ENCODE results near the gene STAC2. TPM values are rescaled to one million over a fixed set of nuclear protein-coding genes. Genes with fewer than 3 reads are reported as not detected.

STAC2 gene
- polyA plus RNA-seq, 2 of the 4 experiments (the other 2 are of a cell fraction) = 0.03 to 0.26 TPM

DNA sequence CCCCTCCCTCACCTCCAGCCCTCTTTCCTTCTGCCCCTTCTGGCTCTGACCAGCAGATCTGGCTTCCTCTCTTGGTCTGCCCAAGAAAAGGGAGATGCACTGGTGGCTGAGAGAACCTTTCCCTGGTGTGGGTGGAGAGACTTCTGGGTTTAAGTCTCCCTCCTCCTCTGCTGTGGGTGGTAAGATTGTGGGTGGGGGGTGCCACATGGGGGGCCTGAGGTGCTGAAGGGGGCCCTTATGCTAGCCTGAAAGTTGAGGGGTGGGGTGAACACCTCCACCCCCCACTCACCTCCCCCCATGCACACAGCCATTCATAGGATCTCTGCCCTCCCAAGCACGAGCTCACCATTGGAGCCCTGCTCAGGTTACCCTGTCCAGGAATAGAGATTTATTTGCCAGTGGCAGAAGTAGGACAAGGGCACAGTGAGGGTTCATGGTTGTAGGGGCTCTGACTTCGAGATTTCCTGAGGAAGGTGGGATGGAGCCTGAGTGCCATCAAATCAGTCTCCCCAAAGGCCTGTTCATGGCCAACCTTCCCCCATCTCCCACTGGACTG lies 1.7 kb upstream of the STAC2 start:
- ChIA-PET POLR2A (no interaction called here), CTCF (interaction anchor here (0.6 to 3.5 kb wide), 7 partner anchors 9 to 186 kb away, joined by 3 to 27 read pairs (median 6); no protein-coding TSS in a partner anchor)
- FAIRE-seq (no peak), ATAC-seq (no peak), DNase-seq (ENCODE audit: low read depth in 1 of 2, low spot score in 1 of 2) (no peak)
- Histone ChIP-seq H3K27ac (no peak overlapping the region), H3K9me3 (no peaks in the 10 kb centered on the region), H3K4me3 (no peak overlapping the region), H3K4me2 (no peak overlapping the region), H3K4me1 (peaks cover 35% of the 10 kb centered on the region)
- TF ChIP-seq ESRRA (IDR thresholded peaks at IDR 0.05; ENCODE audit: borderline replicate concordance, low read length) = no peak
- TF ChIP-seq MYC (IDR thresholded peaks at IDR 0.05; ENCODE audit: borderline replicate concordance, low read length) = no peak
- TF ChIP-seq, protein P1, sequence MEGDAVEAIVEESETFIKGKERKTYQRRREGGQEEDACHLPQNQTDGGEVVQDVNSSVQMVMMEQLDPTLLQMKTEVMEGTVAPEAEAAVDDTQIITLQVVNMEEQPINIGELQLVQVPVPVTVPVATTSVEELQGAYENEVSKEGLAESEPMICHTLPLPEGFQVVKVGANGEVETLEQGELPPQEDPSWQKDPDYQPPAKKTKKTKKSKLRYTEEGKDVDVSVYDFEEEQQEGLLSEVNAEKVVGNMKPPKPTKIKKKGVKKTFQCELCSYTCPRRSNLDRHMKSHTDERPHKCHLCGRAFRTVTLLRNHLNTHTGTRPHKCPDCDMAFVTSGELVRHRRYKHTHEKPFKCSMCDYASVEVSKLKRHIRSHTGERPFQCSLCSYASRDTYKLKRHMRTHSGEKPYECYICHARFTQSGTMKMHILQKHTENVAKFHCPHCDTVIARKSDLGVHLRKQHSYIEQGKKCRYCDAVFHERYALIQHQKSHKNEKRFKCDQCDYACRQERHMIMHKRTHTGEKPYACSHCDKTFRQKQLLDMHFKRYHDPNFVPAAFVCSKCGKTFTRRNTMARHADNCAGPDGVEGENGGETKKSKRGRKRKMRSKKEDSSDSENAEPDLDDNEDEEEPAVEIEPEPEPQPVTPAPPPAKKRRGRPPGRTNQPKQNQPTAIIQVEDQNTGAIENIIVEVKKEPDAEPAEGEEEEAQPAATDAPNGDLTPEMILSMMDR (IDR thresholded peaks at IDR 0.05) = no peak
- TF ChIP-seq ZC3H11A (IDR thresholded peaks at IDR 0.05) = no peak
- no peak for TF ChIP-seq MAFK (IDR thresholded peaks at IDR 0.05; ENCODE audit: partially characterized antibody)
- no peak for TF ChIP-seq JUN (IDR thresholded peaks at IDR 0.05)
- TF ChIP-seq MAZ (IDR thresholded peaks at IDR 0.05; ENCODE audit: borderline replicate concordance, low read depth, low read length) = no peak
- 46% methylated on average over 2 of the region's 2 CpGs for WGBS (ENCODE audit: missing lambda C conversion rate)

DNA sequence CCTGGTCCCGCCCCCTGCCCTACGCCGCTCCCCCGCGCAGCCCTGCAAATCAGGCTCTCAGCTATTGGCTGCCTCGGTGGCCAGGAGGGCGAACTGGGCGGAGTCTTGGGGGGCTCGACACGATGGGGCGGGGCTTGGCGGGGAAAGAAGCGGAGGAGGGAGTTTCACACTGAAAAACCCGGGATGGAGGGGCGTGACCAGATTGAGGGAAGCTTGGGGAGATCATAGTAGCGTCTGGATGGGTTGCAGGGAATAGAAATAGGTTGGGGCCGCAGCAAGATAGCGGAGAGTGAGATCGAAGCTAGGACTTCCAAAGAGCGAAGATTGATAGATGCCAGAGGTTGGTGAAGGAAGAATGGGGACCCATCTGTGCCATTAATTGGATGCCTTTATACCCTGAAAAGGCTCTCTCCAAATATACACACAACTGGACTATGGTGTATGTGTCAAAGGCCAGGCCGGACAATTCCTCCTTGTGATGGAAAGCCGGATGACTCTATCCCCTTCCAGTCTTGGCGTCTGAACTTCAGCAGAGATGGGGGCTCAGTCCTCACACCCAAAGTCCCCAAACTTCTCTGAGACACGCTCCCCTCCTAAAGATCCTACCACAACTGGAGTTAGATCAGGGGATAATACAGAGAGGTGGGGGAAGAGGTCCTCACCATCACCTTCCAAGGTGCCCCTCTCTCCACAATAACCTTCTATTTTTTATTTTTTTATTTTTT lies 376 bp upstream of the STAC2 start:
- ATAC-seq (peak; percentile 26 to 86; a peak in 5 of 6 replicates), FAIRE-seq (no peak), DNase-seq (ENCODE audit: low read depth in 1 of 2, low spot score in 1 of 2) (peak; percentile 60 to 91)
- Histone ChIP-seq H3K27ac (peak overlapping the region; percentile 40 to 71; a peak in 5 of 6 replicates), H3K4me2 (peak overlapping the region; percentile 94), H3K4me1 (peaks cover 28% of the 10 kb centered on the region), H3K9me3 (no peaks in the 10 kb centered on the region), H3K4me3 (peak overlapping the region; percentile 46)
- TF ChIP-seq KDM5A (IDR thresholded peaks at IDR 0.05) = no peak
- no peak for TF ChIP-seq POLR2AphosphoS2 (conservative IDR thresholded peaks at IDR 0.05; ENCODE audit: low read length)
- TF ChIP-seq RNF2 (IDR thresholded peaks at IDR 0.05; ENCODE audit: borderline replicate concordance, low read depth) = no peak
- no peak for TF ChIP-seq RARB (CRISPR knock-in tag; IDR thresholded peaks at IDR 0.05)
- TF ChIP-seq CBX2 (IDR thresholded peaks at IDR 0.05; ENCODE audit: borderline replicate concordance, low read depth) = no peak
- TF ChIP-seq NR3C1 (IDR thresholded peaks at IDR 0.05) = no peak
- no peak for TF ChIP-seq EP300 (IDR thresholded peaks at IDR 0.05)
- TF ChIP-seq KDM1A (IDR thresholded peaks at IDR 0.05; ENCODE audit: low read depth) = no peak
- CTCF ChIA-PET = interaction anchor here (1.2 to 3.5 kb wide), 5 partner anchors 9 to 19 kb away, joined by 3 to 27 read pairs (median 8); no protein-coding TSS in a partner anchor
- POLR2A ChIA-PET = interaction anchor here (1.4 kb wide), 1 partner anchor 26 kb away, joined by 10 read pairs; the partner anchor contains the start of gene RPL19
- 35% methylated on average over 18 of the region's 24 CpGs for WGBS (ENCODE audit: missing lambda C conversion rate)

DNA sequence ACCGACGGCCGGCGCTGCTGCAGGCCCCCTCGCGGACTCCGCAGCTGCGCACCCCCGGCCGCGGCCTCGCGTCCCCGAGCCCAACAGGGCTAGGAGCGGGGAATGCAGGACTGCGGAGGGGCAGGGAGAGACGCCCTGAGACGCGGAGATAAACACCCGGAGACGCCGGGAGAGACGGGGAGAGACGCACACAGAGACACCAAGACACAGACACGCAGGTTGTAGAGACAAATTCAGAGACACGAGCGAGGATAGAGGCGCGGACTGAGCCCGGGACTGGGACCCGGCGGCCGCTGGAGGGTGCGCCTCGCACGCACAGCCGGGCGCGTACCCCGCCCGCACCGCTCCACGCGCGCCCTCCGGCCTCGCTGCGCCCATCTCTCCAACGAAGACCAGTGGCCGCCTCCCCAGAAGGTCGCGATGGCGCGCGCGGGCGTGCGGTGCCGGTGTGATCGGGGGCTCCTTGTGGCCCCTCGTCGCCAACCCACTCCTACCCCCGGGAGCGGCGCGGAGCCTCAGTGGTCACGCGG lies 902 bp downstream of the STAC2 start:
- 80% methylated on average over 68 of the region's 68 CpGs for WGBS (ENCODE audit: missing lambda C conversion rate)
- ChIA-PET CTCF (no interaction called here), POLR2A (no interaction called here)
- TF ChIP-seq JUNB (IDR thresholded peaks at IDR 0.05) = no peak
- TF ChIP-seq, protein P2, sequence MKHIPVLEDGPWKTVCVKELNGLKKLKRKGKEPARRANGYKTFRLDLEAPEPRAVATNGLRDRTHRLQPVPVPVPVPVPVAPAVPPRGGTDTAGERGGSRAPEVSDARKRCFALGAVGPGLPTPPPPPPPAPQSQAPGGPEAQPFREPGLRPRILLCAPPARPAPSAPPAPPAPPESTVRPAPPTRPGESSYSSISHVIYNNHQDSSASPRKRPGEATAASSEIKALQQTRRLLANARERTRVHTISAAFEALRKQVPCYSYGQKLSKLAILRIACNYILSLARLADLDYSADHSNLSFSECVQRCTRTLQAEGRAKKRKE (CRISPR knock-in tag; IDR thresholded peaks at IDR 0.05; ENCODE audit: low read depth) = no peak
- TF ChIP-seq ESRRA (IDR thresholded peaks at IDR 0.05; ENCODE audit: borderline replicate concordance, low read length) = no peak
- TF ChIP-seq RCOR1 (IDR thresholded peaks at IDR 0.05; ENCODE audit: low read depth, low read length) = no peak
- TF ChIP-seq NPAS2 (CRISPR knock-in tag; IDR thresholded peaks at IDR 0.05; ENCODE audit: borderline replicate concordance) = no peak
- TF ChIP-seq PHF8 (IDR thresholded peaks at IDR 0.05; ENCODE audit: borderline replicate concordance, low read depth) = no peak
- TF ChIP-seq POLR2A (IDR thresholded peaks at IDR 0.05; ENCODE audit: low read length) = no peak
- TF ChIP-seq MYC (IDR thresholded peaks at IDR 0.05; ENCODE audit: borderline replicate concordance, low read length) = no peak
- TF ChIP-seq, protein P3, sequence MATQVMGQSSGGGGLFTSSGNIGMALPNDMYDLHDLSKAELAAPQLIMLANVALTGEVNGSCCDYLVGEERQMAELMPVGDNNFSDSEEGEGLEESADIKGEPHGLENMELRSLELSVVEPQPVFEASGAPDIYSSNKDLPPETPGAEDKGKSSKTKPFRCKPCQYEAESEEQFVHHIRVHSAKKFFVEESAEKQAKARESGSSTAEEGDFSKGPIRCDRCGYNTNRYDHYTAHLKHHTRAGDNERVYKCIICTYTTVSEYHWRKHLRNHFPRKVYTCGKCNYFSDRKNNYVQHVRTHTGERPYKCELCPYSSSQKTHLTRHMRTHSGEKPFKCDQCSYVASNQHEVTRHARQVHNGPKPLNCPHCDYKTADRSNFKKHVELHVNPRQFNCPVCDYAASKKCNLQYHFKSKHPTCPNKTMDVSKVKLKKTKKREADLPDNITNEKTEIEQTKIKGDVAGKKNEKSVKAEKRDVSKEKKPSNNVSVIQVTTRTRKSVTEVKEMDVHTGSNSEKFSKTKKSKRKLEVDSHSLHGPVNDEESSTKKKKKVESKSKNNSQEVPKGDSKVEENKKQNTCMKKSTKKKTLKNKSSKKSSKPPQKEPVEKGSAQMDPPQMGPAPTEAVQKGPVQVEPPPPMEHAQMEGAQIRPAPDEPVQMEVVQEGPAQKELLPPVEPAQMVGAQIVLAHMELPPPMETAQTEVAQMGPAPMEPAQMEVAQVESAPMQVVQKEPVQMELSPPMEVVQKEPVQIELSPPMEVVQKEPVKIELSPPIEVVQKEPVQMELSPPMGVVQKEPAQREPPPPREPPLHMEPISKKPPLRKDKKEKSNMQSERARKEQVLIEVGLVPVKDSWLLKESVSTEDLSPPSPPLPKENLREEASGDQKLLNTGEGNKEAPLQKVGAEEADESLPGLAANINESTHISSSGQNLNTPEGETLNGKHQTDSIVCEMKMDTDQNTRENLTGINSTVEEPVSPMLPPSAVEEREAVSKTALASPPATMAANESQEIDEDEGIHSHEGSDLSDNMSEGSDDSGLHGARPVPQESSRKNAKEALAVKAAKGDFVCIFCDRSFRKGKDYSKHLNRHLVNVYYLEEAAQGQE (IDR thresholded peaks at IDR 0.05) = no peak
- TF ChIP-seq NR3C1 (IDR thresholded peaks at IDR 0.05) = no peak
- DNase-seq (ENCODE audit: low read depth in 1 of 2, low spot score in 1 of 2) (no peak), ATAC-seq (no peak), FAIRE-seq (no peak)
- Histone ChIP-seq H3K4me2 (no peak overlapping the region; the same call in 1 of the 3 replicates), H3K27ac (no peak overlapping the region), H3K4me1 (peaks cover 28% of the 10 kb centered on the region), H3K9me3 (no peaks in the 10 kb centered on the region), H3K4me3 (no peak overlapping the region)

Measured in A549 (cell line).